Measurements from ENCODE around the gene POLR2F.
"Not testable (repeated sequence)": the region's sequence is repeated elsewhere in the genome, so short reads cannot be mapped to it uniquely, and the experiment has no call there.

Gene POLR2F

DNA sequence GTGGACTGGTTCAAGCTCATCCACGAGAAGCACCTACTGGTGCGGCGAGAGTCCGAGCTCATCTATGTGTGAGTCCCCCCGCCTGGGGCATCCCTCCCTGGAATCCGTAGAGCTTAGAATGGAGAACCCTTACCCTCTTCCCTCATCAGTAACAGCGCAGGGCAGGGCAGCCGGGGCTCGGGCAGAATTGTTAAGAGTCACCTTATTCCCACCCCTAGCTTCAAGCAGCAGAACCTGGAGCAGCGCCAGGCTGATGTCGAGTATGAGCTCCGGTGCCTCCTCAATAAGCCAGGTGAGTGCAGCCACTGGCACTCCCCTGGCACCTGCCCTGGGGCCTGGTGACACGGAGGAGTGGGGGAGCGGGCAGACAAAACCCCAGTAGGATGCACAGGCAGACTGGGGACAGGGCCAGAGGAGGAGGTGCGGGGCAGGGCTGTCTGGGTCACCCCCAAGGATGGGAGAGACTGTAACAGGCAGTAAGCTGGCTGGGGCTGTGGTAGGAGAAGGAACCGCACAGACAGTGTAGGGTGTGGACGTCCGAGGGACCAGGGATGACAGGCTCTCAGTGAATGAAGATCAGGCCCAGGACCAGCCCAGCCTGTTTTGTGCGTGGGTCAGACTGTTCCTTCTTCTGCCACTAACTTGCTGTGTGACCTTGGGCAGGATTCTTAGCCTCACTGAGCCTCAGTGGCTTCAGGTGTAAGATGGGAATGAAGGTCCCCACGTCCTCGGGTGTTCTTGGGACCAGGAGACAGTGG is 20.5 kb upstream of the POLR2F start:
- Histone ChIP-seq H3K27ac (ENCODE audit: insufficient read depth, low read length, poor library complexity, severe bottlenecking) (no peak overlapping the region), H3K27me3 (replicated peaks; ENCODE audit: control insufficient read depth, insufficient read depth, low read length, poor library complexity, severe bottlenecking) (no peaks in the 10 kb centered on the region), H3K36me3 (ENCODE audit: control insufficient read depth, insufficient read depth, low read length) (peaks cover 18% of the 10 kb centered on the region), H3K9me3 (ENCODE audit: control insufficient read depth, low read length) (no peaks in the 10 kb centered on the region), H3K4me1 (ENCODE audit: control insufficient read depth, insufficient read depth, low read length, poor library complexity, severe bottlenecking) (peaks cover 7% of the 10 kb centered on the region), H3K4me3 (ENCODE audit: insufficient read depth, low read depth, low read length, poor library complexity, severe bottlenecking) (no peak overlapping the region)
- no peak for DNase-seq

DNA sequence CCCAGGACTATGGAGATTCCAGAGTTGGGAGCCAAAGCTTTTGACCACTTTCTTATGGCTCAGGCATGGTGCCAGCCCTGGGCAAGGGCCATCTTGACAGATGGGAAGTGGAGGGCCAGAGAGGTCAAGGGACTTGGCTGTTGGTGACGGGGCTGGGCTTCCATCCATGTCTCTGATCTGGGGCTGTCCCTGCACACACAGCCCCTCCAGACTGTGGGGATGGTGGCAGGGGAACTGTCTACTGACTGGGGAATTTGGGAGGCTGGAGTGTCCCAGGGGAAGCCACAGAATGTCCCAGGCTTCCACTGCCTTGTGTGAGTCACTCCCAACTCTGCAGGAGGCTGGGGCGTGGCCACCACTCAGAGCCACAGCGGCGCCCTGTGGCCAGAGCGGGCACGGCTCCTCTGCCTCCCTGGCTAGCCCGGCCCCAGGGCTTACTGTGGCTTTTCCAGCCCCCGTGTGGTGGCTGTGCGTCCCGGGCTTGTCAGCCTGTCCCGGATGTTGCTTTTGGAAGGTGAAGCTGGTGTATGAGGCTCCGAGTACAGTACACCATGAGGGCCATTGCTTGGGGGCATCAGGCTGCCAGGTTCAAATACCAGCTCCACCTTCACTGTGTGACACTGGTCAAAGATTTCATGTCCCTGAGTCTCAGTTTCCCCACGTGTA is 19.7 kb upstream of the POLR2F start:
- no peaks in the 10 kb centered on the region for H3K9me3 ChIP-seq (ENCODE audit: control insufficient read depth, low read length)
- peaks cover 14% of the 10 kb centered on the region for H3K36me3 ChIP-seq (ENCODE audit: control insufficient read depth, insufficient read depth, low read length)
- H3K27ac ChIP-seq (ENCODE audit: insufficient read depth, low read length, poor library complexity, severe bottlenecking) = no peak overlapping the region
- H3K4me1 ChIP-seq (ENCODE audit: control insufficient read depth, insufficient read depth, low read length, poor library complexity, severe bottlenecking) = peaks cover 7% of the 10 kb centered on the region
- H3K27me3 ChIP-seq (replicated peaks; ENCODE audit: control insufficient read depth, insufficient read depth, low read length, poor library complexity, severe bottlenecking) = no peaks in the 10 kb centered on the region
- H3K4me3 ChIP-seq (ENCODE audit: insufficient read depth, low read depth, low read length, poor library complexity, severe bottlenecking) = no peak overlapping the region
- peak; percentile 61 to 67 (median 61) for DNase-seq

- Histone ChIP-seq H3K36me3 (ENCODE audit: control insufficient read depth, insufficient read depth, low read length) (peaks cover 6% of the 10 kb centered on the region), H3K4me3 (ENCODE audit: insufficient read depth, low read depth, low read length, poor library complexity, severe bottlenecking) (no peak overlapping the region), H3K27me3 (replicated peaks; ENCODE audit: control insufficient read depth, insufficient read depth, low read length, poor library complexity, severe bottlenecking) (no peaks in the 10 kb centered on the region), H3K27ac (ENCODE audit: insufficient read depth, low read length, poor library complexity, severe bottlenecking) (no peak overlapping the region), H3K4me1 (ENCODE audit: control insufficient read depth, insufficient read depth, low read length, poor library complexity, severe bottlenecking) (no peaks in the 10 kb centered on the region), H3K9me3 (ENCODE audit: control insufficient read depth, low read length) (no peaks in the 10 kb centered on the region)
- no peak for DNase-seq
Measured at GRCh38 chr22:37940698-37941376, 12.7 kb upstream of the POLR2F start.

DNA sequence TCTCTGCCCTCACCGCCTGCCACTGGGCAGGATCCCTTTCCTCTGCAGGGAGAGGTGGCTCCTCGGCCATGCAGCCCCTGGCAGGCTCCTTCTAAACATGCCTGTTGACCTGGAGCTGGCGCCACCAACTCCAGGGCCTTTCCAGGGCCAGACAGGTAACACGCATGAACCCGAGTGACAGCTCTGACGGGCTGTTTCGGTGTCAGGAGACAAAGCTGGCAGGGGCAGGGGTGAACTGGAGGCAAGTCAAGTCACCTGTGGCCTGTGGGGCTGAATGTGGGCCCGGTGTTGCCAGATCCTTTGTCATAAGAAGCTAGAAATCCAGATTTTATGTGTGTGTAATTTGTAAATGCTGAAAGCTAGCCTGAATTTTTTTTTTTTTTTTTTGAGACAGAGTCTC is 11.4 kb upstream of the POLR2F start:
- Histone ChIP-seq H3K4me3 (ENCODE audit: insufficient read depth, low read depth, low read length, poor library complexity, severe bottlenecking) (no peak overlapping the region), H3K36me3 (ENCODE audit: control insufficient read depth, insufficient read depth, low read length) (peaks cover 6% of the 10 kb centered on the region), H3K4me1 (ENCODE audit: control insufficient read depth, insufficient read depth, low read length, poor library complexity, severe bottlenecking) (no peaks in the 10 kb centered on the region), H3K9me3 (ENCODE audit: control insufficient read depth, low read length) (no peaks in the 10 kb centered on the region), H3K27ac (ENCODE audit: insufficient read depth, low read length, poor library complexity, severe bottlenecking) (no peak overlapping the region), H3K27me3 (replicated peaks; ENCODE audit: control insufficient read depth, insufficient read depth, low read length, poor library complexity, severe bottlenecking) (no peaks in the 10 kb centered on the region)
- no peak for DNase-seq

- Histone ChIP-seq H3K27ac (ENCODE audit: insufficient read depth, low read length, poor library complexity, severe bottlenecking) (no peak overlapping the region), H3K4me1 (ENCODE audit: control insufficient read depth, insufficient read depth, low read length, poor library complexity, severe bottlenecking) (no peaks in the 10 kb centered on the region), H3K27me3 (replicated peaks; ENCODE audit: control insufficient read depth, insufficient read depth, low read length, poor library complexity, severe bottlenecking) (no peaks in the 10 kb centered on the region), H3K4me3 (ENCODE audit: insufficient read depth, low read depth, low read length, poor library complexity, severe bottlenecking) (no peak overlapping the region), H3K9me3 (ENCODE audit: control insufficient read depth, low read length) (no peaks in the 10 kb centered on the region), H3K36me3 (ENCODE audit: control insufficient read depth, insufficient read depth, low read length) (peaks cover 6% of the 10 kb centered on the region)
- DNase-seq = no peak
Measured at GRCh38 chr22:37943136-37943824, 10.2 kb upstream of the POLR2F start.

DNA sequence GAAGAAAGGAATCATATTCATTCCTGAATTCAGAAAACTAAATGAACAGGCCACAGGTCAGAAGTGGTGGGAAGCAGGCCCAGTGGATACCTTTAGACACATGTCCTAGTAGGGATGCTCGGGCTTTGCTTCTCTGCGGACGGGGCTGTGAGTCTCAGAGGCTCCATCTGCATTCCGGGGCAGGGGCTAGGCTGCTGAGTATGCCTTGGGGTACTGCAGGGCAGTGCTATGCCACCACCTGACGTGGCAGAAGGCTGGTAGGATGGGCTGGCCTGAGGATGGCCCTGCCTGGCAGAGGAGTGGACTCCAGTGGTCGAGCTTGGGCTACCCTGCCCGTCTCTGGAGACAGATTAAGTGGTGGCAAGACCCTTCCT is 9.7 kb upstream of the POLR2F start:
- H3K36me3 ChIP-seq (ENCODE audit: control insufficient read depth, insufficient read depth, low read length) = peaks cover 6% of the 10 kb centered on the region
- H3K4me1 ChIP-seq (ENCODE audit: control insufficient read depth, insufficient read depth, low read length, poor library complexity, severe bottlenecking) = no peaks in the 10 kb centered on the region
- H3K27me3 ChIP-seq (replicated peaks; ENCODE audit: control insufficient read depth, insufficient read depth, low read length, poor library complexity, severe bottlenecking) = no peaks in the 10 kb centered on the region
- no peak for DNase-seq
- no peaks in the 10 kb centered on the region for H3K9me3 ChIP-seq (ENCODE audit: control insufficient read depth, low read length)
- H3K27ac ChIP-seq (ENCODE audit: insufficient read depth, low read length, poor library complexity, severe bottlenecking) = no peak overlapping the region
- no peak overlapping the region for H3K4me3 ChIP-seq (ENCODE audit: insufficient read depth, low read depth, low read length, poor library complexity, severe bottlenecking)

GRCh38 chr22:37944423-37944822 is 9.1 kb upstream of the POLR2F start:
- not testable (repeated sequence) for H3K9me3 ChIP-seq (ENCODE audit: control insufficient read depth, low read length); H3K27me3 ChIP-seq (replicated peaks; ENCODE audit: control insufficient read depth, insufficient read depth, low read length, poor library complexity, severe bottlenecking); H3K36me3 ChIP-seq (ENCODE audit: control insufficient read depth, insufficient read depth, low read length); H3K4me1 ChIP-seq (ENCODE audit: control insufficient read depth, insufficient read depth, low read length, poor library complexity, severe bottlenecking); H3K4me3 ChIP-seq (ENCODE audit: insufficient read depth, low read depth, low read length, poor library complexity, severe bottlenecking); DNase-seq; H3K27ac ChIP-seq (ENCODE audit: insufficient read depth, low read length, poor library complexity, severe bottlenecking)

- not testable (repeated sequence) for DNase-seq; H3K9me3 ChIP-seq (ENCODE audit: control insufficient read depth, low read length); H3K4me3 ChIP-seq (ENCODE audit: insufficient read depth, low read depth, low read length, poor library complexity, severe bottlenecking); H3K4me1 ChIP-seq (ENCODE audit: control insufficient read depth, insufficient read depth, low read length, poor library complexity, severe bottlenecking); H3K27me3 ChIP-seq (replicated peaks; ENCODE audit: control insufficient read depth, insufficient read depth, low read length, poor library complexity, severe bottlenecking); H3K36me3 ChIP-seq (ENCODE audit: control insufficient read depth, insufficient read depth, low read length); H3K27ac ChIP-seq (ENCODE audit: insufficient read depth, low read length, poor library complexity, severe bottlenecking)
Measured at GRCh38 chr22:37947142-37947795, 6.2 kb upstream of the POLR2F start.

DNA sequence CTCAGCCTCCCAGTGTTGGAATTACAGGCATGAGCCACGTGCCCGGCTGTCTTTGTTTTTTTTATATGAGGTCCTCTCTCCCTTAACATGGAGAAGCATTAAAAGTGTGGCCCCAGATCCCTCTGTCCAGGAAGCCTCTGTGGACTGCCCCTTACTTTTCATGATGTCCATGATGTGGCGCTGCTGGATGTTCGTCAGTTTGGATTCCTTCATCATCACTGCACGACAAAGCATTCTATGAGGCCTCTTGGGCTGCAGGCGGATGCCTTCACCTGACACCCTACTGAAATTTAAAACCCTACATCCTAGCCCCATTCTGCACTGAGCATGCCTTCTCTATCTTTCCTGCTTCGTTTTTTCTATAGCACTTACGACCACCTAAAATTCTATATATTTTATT is 2.2 kb upstream of the POLR2F start:
- no peaks in the 10 kb centered on the region for H3K9me3 ChIP-seq (ENCODE audit: control insufficient read depth, low read length)
- H3K4me1 ChIP-seq (ENCODE audit: control insufficient read depth, insufficient read depth, low read length, poor library complexity, severe bottlenecking) = peaks cover 13% of the 10 kb centered on the region
- no peaks in the 10 kb centered on the region for H3K36me3 ChIP-seq (ENCODE audit: control insufficient read depth, insufficient read depth, low read length)
- no peak for DNase-seq
- H3K27ac ChIP-seq (ENCODE audit: insufficient read depth, low read length, poor library complexity, severe bottlenecking) = no peak overlapping the region
- H3K27me3 ChIP-seq (replicated peaks; ENCODE audit: control insufficient read depth, insufficient read depth, low read length, poor library complexity, severe bottlenecking) = peaks cover 3% of the 10 kb centered on the region
- no peak overlapping the region for H3K4me3 ChIP-seq (ENCODE audit: insufficient read depth, low read depth, low read length, poor library complexity, severe bottlenecking)
